Activated CD4-positive, alpha-beta memory T cell treated with anti-CD3 and anti-CD28 coated beads, Interleukin-2, amount 10 ng/mL, durations not matched to agents 7 days and 5 days (primary cell): Measurements from ENCODE around the gene FAM90A1. TPM values are rescaled to one million over a fixed set of nuclear protein-coding genes. Genes with fewer than 3 reads are reported as not detected.
"Not testable (repeated sequence)": the region's sequence is repeated elsewhere in the genome, so short reads cannot be mapped to it uniquely, and the experiment has no call there.

Experiments used
- CTCF ChIA-PET: fragments of 350-600 bp; sonication (Branson Sonifier 250); formaldehyde crosslinking; loops from one replicate; lab custom pipeline; 2021; ENCODE audit warnings: antibody characterized with exemption, inconsistent platforms; lab: Charles Lee
- POLR2A ChIA-PET: fragments of 350-600 bp; sonication (Branson Sonifier 250); formaldehyde crosslinking; loops from one replicate; lab custom pipeline; 2021; ENCODE audit warnings: antibody characterized with exemption; lab: Charles Lee
- DNase-seq: peaks from one replicate; pipeline ENCODE4 v3.0.0-alpha.2; 2020
- H3K27ac Mint-ChIP-seq: one replicate; pipeline ENCODE4 v1.8.0; 2021; ENCODE audit warnings: mild to moderate bottlenecking, mixed read lengths
- H3K27me3 Mint-ChIP-seq: one replicate; pipeline ENCODE4 v1.8.0; 2021; ENCODE audit warnings: mixed read lengths
- H3K36me3 Mint-ChIP-seq: one replicate; pipeline ENCODE4 v1.8.0; 2021; ENCODE audit warnings: low read depth, mixed read lengths
- H3K4me1 Mint-ChIP-seq: one replicate; pipeline ENCODE4 v1.8.0; 2021; ENCODE audit warnings: mixed read lengths
- H3K4me3 Mint-ChIP-seq: one replicate; pipeline ENCODE4 v1.8.0; 2021; ENCODE audit warnings: mild to moderate bottlenecking, mixed read lengths
- H3K9me3 Mint-ChIP-seq: one replicate; pipeline ENCODE4 v1.8.0; 2021; ENCODE audit warnings: mixed read lengths
- total RNA-seq, 2 experiments: library from RNA; stranded (reverse); gene quantifications; one replicate each; pipeline ENCODE4 v1.2.3, GENCODE V29; 2021

The FAM90A1 gene
- total RNA-seq, 2 experiments from 2014 or later: 0.20 TPM

GRCh38 chr12:8229486-8229885 lies 2.1 kb upstream of the FAM90A1 start:
- CTCF ChIA-PET: not testable (repeated sequence)

DNA sequence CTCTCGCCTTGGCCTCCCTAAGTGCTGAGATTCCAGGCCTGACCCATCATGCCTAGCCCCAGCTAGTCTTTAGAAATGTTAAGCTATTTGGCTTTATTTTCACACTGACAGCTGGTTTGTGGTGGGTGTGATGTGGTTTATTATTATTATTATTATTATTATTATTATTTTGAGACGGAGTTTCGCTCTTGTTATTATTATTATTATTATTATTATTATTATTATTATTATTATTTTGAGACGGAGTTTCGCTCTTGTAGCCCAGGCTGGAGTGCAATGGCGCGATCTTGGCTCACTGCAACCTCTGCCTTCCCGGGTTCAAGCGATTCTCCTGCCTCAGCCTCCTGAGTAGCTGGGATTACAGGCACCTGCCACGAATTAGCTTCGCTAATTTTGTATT lies 1.2 kb upstream of the FAM90A1 start:
- H3K27me3 Mint-ChIP-seq, H3K9me3 Mint-ChIP-seq, POLR2A ChIA-PET, H3K4me3 Mint-ChIP-seq, H3K36me3 Mint-ChIP-seq, H3K27ac Mint-ChIP-seq, DNase-seq: not testable (repeated sequence)
- CTCF ChIA-PET: interaction anchor here (0.6 kb wide), 1 partner anchor 1942 kb away, joined by 3 read pairs; no protein-coding TSS in a partner anchor
- peaks cover 20% of the 10 kb centered on the region for H3K4me1 Mint-ChIP-seq

More at GRCh38 chr12:8229486-8229885, 2.1 kb upstream of the FAM90A1 start:
- H3K4me3 Mint-ChIP-seq, H3K9me3 Mint-ChIP-seq, H3K36me3 Mint-ChIP-seq, H3K27ac Mint-ChIP-seq, POLR2A ChIA-PET, H3K27me3 Mint-ChIP-seq, DNase-seq: not testable (repeated sequence)
- peaks cover 16% of the 10 kb centered on the region for H3K4me1 Mint-ChIP-seq

DNA sequence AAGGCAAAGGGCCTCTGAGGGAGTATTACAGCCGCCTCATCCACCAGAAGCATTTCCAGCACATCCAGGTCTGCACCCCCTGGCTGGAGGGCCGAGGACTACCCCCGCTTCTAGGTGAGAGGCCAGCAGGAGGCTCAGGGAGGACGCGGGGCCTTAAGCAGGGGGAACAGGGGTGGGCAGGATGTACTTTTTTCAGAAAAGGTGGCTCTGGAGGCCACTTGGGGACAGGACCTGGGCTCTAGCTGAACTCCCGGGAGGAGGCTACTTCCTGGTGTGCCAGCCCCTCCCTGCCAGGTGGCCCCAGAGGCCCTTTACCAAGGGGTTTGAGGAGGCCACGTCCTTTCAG lies 287 bp upstream of the FAM90A1 start:
- H3K27me3 Mint-ChIP-seq, H3K36me3 Mint-ChIP-seq, CTCF ChIA-PET, H3K27ac Mint-ChIP-seq, H3K9me3 Mint-ChIP-seq, DNase-seq: not testable (repeated sequence)
- POLR2A ChIA-PET: interaction anchor here (1.2 kb wide), 1 partner anchor 234 kb away, joined by 3 read pairs; no protein-coding TSS in a partner anchor
- H3K4me1 Mint-ChIP-seq: peaks cover 20% of the 10 kb centered on the region
- peak overlapping the region; percentile 55 for H3K4me3 Mint-ChIP-seq

DNA sequence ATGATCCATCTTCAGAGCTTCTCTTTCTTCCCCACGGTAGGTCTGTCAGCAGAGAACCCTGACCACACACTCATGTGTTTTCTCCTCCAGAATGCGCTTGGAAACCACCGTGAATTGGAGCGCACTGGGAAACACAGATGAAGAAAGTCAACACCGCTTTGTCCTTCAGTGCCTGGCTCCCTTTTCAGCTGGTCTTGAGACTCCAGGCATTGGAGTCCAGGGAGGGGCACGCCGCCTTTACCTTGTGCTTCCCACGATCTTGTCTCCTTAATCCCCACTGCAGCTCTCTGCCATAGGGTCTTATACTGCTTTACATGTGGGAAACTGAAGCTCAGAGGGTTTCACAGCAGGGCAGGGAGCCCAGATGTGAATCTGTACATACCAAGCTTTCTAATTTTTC lies 1.1 kb downstream of the FAM90A1 start:
- Mint-ChIP-seq H3K27ac (no peak overlapping the region), H3K4me3 (no peak overlapping the region)
- POLR2A ChIA-PET: no interaction called here

DNA sequence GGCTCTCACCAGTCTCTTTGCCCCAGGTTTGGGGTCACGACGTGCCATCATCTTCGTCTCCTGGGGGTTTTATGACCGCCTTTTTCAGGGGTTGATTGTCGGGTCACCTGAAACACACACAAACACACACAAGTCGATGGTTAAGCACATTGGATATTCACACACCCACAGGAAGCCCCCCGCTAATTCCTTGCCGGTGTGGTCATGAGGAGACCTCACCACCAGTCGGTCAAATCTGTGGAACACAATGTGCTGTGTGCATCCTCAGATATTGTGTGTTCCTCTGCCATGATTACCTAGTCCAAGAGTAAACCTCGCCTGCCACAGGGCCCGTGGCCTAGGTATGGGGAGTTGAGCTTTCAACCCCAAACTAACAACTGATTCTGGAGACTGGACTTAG lies 2.6 kb downstream of the FAM90A1 start:
- H3K27me3 Mint-ChIP-seq, CTCF ChIA-PET, POLR2A ChIA-PET: not testable (repeated sequence)

More for the DNA sequence above, 1.1 kb downstream of the FAM90A1 start:
- Mint-ChIP-seq H3K36me3 (no peaks in the 10 kb centered on the region), H3K4me1 (peaks cover 16% of the 10 kb centered on the region), H3K9me3 (no peaks in the 10 kb centered on the region), H3K27me3 (no peaks in the 10 kb centered on the region)
- CTCF ChIA-PET: interaction anchor here (0.6 to 0.7 kb wide), 2 partner anchors 1113 to 1452 kb away, joined by 3 to 7 read pairs; no protein-coding TSS in a partner anchor
- no peak for DNase-seq

GRCh38 chr12:8223646-8224045 lies 3.8 kb downstream of the FAM90A1 start:
- H3K4me3 Mint-ChIP-seq, H3K9me3 Mint-ChIP-seq, POLR2A ChIA-PET, H3K27me3 Mint-ChIP-seq, H3K27ac Mint-ChIP-seq, CTCF ChIA-PET, DNase-seq, H3K36me3 Mint-ChIP-seq: not testable (repeated sequence)
- H3K4me1 Mint-ChIP-seq: peaks cover 14% of the 10 kb centered on the region

More for the DNA sequence above, 2.6 kb downstream of the FAM90A1 start:
- not testable (repeated sequence) for H3K9me3 Mint-ChIP-seq, H3K27ac Mint-ChIP-seq, H3K36me3 Mint-ChIP-seq, DNase-seq, H3K4me3 Mint-ChIP-seq
- peaks cover 14% of the 10 kb centered on the region for H3K4me1 Mint-ChIP-seq

- H3K4me3 Mint-ChIP-seq, H3K9me3 Mint-ChIP-seq, POLR2A ChIA-PET, H3K27me3 Mint-ChIP-seq, H3K36me3 Mint-ChIP-seq, H3K4me1 Mint-ChIP-seq, H3K27ac Mint-ChIP-seq, CTCF ChIA-PET, DNase-seq: not testable (repeated sequence)
Observed at GRCh38 chr12:8222303-8222702, 5.1 kb downstream of the FAM90A1 start.

DNA sequence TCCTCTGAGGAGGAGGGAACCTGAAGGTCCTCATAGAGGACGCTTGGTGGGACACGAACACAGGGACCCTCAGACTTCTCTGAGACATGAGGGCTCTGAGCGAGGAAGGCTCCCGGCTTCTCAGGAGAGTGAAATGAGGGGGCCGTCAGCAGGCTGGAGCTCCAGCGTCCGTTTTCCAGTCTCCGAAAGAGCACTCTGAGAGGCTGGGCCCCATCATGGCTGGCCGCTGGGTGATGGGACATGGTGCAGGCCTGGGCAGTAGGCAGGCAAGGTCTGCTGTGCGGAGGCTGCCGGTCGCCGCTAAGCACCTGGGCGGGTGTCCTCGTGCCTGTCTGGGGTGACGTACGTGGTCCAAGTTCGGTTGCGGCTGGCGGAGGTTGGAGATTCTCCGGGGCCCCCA lies 5.6 kb downstream of the FAM90A1 start:
- H3K27me3 Mint-ChIP-seq, H3K9me3 Mint-ChIP-seq, POLR2A ChIA-PET, H3K4me1 Mint-ChIP-seq, H3K36me3 Mint-ChIP-seq, H3K27ac Mint-ChIP-seq, H3K4me3 Mint-ChIP-seq, CTCF ChIA-PET, DNase-seq: not testable (repeated sequence)

GRCh38 chr12:8221375-8221774 lies 6.0 kb downstream of the FAM90A1 start:
- H3K27me3 Mint-ChIP-seq, H3K36me3 Mint-ChIP-seq, H3K27ac Mint-ChIP-seq, CTCF ChIA-PET, H3K4me1 Mint-ChIP-seq, H3K9me3 Mint-ChIP-seq, POLR2A ChIA-PET, H3K4me3 Mint-ChIP-seq, DNase-seq: not testable (repeated sequence)

GRCh38 chr12:8218711-8219382 lies 8.6 kb downstream of the FAM90A1 start:
- POLR2A ChIA-PET, DNase-seq, CTCF ChIA-PET, H3K27ac Mint-ChIP-seq, H3K4me1 Mint-ChIP-seq, H3K27me3 Mint-ChIP-seq, H3K4me3 Mint-ChIP-seq, H3K36me3 Mint-ChIP-seq, H3K9me3 Mint-ChIP-seq: not testable (repeated sequence)

DNA sequence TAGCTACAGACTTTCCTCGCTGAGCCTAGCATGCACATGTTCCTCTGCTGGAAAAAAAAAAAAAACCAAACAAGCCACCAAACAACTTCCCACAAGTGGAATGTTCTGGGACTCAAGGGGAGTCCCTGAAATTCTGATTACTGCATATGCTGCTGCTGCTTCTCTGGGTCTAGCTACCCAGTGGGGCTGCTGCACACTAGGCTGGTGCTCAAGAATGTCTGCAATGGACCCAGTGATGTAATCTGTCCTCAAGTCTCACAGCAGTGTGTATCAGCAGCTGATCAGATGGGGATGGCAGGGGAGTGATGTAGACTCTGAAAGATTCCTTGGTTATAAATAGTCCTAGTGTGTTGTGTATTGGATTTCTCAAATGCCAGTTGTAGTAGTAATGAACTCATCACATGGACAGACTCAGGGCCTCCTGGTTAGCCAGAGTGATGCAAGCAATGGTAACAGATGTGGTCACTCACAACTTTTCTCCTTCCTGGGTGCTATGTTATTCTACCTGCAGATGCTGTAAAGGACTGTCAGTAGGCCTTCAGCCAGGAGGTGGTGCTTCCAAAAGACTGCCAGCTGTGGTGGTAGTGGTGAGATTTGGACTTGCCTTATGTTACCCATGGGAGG lies 29.6 kb downstream of the FAM90A1 start:
- H3K36me3 Mint-ChIP-seq, H3K4me3 Mint-ChIP-seq, H3K27ac Mint-ChIP-seq, H3K9me3 Mint-ChIP-seq, POLR2A ChIA-PET, DNase-seq, H3K27me3 Mint-ChIP-seq: not testable (repeated sequence)
- H3K4me1 Mint-ChIP-seq: peaks cover 10% of the 10 kb centered on the region
- CTCF ChIA-PET: interaction anchor here (0.8 kb wide), 1 partner anchor 11 kb away, joined by 3 read pairs; no protein-coding TSS in a partner anchor

- H3K27ac Mint-ChIP-seq, POLR2A ChIA-PET, H3K4me1 Mint-ChIP-seq, H3K9me3 Mint-ChIP-seq, H3K27me3 Mint-ChIP-seq, H3K4me3 Mint-ChIP-seq, CTCF ChIA-PET, H3K36me3 Mint-ChIP-seq, DNase-seq: not testable (repeated sequence)
Observed at GRCh38 chr12:8188088-8188487, 39.3 kb downstream of the FAM90A1 start.

GRCh38 chr12:8184206-8184605 lies 43.2 kb downstream of the FAM90A1 start:
- H3K27ac Mint-ChIP-seq, POLR2A ChIA-PET, H3K27me3 Mint-ChIP-seq: not testable (repeated sequence)

DNA sequence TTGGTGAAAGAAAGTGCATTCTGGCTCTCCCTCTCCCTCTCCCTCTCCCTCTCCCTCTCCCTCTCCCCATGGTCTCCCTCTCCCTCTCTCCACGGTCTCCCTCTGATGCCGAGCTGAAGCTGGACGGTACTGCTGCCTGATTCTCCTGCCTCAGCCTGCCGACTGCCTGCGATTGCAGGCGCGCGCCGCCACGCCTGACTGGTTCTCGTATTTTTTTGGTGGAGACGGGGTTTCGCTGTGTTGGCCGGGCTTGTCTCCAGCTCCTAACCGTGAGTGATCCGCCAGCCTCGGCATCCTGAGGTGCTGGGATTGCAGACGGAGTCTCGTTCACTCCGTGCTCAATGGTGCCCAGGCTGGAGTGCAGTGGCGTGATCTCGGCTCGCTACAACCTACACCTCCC lies 44.1 kb downstream of the FAM90A1 start:
- H3K4me3 Mint-ChIP-seq, CTCF ChIA-PET, H3K27me3 Mint-ChIP-seq, DNase-seq, H3K36me3 Mint-ChIP-seq, H3K27ac Mint-ChIP-seq, H3K9me3 Mint-ChIP-seq, POLR2A ChIA-PET: not testable (repeated sequence)
- peaks cover 14% of the 10 kb centered on the region for H3K4me1 Mint-ChIP-seq

More at GRCh38 chr12:8184206-8184605, 43.2 kb downstream of the FAM90A1 start:
- H3K4me3 Mint-ChIP-seq, H3K9me3 Mint-ChIP-seq, CTCF ChIA-PET, H3K36me3 Mint-ChIP-seq, DNase-seq: not testable (repeated sequence)
- H3K4me1 Mint-ChIP-seq: peaks cover 14% of the 10 kb centered on the region
